ENCODE data around the gene GFOD2. TPM values are rescaled to one million over a fixed set of nuclear protein-coding genes. Genes with fewer than 3 reads are reported as not detected.

The GFOD2 gene
- total and polyA plus RNA-seq, 2 experiments from 2014 or later = 9.8 to 12.4 TPM

DNA sequence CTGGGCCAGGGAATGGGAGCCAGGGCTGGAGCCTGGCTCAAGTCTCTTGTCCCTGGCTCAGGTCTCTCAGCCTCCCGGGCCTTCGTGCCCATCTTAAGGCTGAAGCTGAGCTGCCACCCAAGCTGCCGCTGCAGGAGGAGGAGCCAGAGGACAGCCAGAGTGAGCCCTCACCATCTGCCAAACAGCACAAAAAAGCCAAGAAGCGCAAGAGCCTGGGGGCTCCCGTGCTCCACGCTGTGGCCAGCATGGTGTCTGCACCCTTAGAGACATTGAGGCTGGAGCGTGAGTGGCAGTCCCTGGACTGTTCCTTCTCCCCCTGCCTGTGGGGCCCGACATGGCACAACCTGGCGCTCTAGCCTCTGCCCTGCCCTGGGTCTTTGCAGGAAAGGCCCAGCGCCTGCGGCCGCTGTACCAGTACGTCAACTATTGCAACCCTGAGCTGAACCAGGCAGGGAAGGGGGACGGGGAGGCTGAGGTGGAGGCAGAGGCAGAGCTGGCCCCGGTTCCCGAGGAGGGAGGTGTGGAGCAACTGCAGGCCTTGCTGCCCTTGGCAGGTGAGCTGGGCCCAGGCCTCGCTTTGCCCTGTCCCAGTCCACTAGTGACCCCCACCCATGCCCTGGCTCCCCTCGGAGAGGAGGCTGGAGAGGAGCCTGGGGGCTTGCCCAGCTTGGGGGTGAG is 51.2 kb downstream of the GFOD2 start:
- H3K27ac ChIP-seq = peak overlapping the region; percentile 64
- H4K20me1 ChIP-seq (ENCODE audit: insufficient read depth, poor library complexity, severe bottlenecking) = no peaks in the 10 kb centered on the region
- no peaks in the 10 kb centered on the region for H3K9me2 ChIP-seq (replicated peaks; ENCODE audit: insufficient read depth)
- peak; percentile 93 for DNase-seq (ENCODE audit: low spot score)
- H2AFZ ChIP-seq = no peak overlapping the region
- peaks cover 14% of the 10 kb centered on the region for H3K4me1 ChIP-seq (ENCODE audit: insufficient read depth)
- H3K27me3 ChIP-seq = no peaks in the 10 kb centered on the region
- peak overlapping the region; percentile 94 for H3K4me2 ChIP-seq
- H3K9me3 ChIP-seq (ENCODE audit: low read depth) = no peaks in the 10 kb centered on the region
- H3K36me3 ChIP-seq (replicated peaks; ENCODE audit: insufficient read depth, low read depth) = no peaks in the 10 kb centered on the region
- H3K4me3 ChIP-seq = no peak overlapping the region
- TF ChIP-seq EZH2phosphoT487 (IDR thresholded peaks at IDR 0.05; ENCODE audit: low read depth, severe bottlenecking, unreplicated experiment) = no peak
- TF ChIP-seq EZH2 (IDR thresholded peaks at IDR 0.05; ENCODE audit: borderline replicate concordance) = no peak
- TF ChIP-seq, protein P1, sequence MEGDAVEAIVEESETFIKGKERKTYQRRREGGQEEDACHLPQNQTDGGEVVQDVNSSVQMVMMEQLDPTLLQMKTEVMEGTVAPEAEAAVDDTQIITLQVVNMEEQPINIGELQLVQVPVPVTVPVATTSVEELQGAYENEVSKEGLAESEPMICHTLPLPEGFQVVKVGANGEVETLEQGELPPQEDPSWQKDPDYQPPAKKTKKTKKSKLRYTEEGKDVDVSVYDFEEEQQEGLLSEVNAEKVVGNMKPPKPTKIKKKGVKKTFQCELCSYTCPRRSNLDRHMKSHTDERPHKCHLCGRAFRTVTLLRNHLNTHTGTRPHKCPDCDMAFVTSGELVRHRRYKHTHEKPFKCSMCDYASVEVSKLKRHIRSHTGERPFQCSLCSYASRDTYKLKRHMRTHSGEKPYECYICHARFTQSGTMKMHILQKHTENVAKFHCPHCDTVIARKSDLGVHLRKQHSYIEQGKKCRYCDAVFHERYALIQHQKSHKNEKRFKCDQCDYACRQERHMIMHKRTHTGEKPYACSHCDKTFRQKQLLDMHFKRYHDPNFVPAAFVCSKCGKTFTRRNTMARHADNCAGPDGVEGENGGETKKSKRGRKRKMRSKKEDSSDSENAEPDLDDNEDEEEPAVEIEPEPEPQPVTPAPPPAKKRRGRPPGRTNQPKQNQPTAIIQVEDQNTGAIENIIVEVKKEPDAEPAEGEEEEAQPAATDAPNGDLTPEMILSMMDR (IDR thresholded peaks at IDR 0.05; ENCODE audit: poor library complexity) = peak; percentile 74
- WGBS (ENCODE audit: low lambda C conversion rate, missing lambda C conversion rate) = 36% methylated on average over 18 of the region's 18 CpGs
- H3K79me2 ChIP-seq = no peaks in the 10 kb centered on the region

DNA sequence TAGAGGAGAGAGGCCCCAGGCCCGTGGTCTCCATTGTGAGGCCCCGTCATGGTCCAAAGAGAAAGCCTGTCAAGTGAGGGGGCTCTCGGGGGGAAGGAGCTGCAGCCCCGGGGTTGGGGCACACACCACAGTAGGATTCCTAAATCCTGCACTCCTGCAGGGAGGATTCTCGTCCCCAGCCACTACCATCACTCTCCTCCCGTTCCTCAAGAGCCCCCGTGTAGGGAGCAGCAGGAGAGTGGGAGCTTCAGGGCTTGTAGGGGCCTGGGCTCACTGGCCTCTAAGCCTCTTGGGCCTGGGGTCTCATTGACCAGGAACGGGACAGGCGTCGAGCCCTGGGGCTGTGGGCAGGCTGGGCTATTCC is 51.7 kb downstream of the GFOD2 start:
- no peak for DNase-seq (ENCODE audit: low spot score)
- Histone ChIP-seq H3K9me3 (ENCODE audit: low read depth) (no peaks in the 10 kb centered on the region), H2AFZ (no peak overlapping the region), H3K27me3 (no peaks in the 10 kb centered on the region), H3K4me1 (ENCODE audit: insufficient read depth) (peaks cover 14% of the 10 kb centered on the region), H3K9me2 (replicated peaks; ENCODE audit: insufficient read depth) (no peaks in the 10 kb centered on the region), H3K4me3 (no peak overlapping the region), H4K20me1 (ENCODE audit: insufficient read depth, poor library complexity, severe bottlenecking) (no peaks in the 10 kb centered on the region), H3K27ac (peak overlapping the region; percentile 64), H3K4me2 (peak overlapping the region; percentile 94), H3K79me2 (no peaks in the 10 kb centered on the region), H3K36me3 (replicated peaks; ENCODE audit: insufficient read depth, low read depth) (no peaks in the 10 kb centered on the region)
- WGBS (ENCODE audit: low lambda C conversion rate, missing lambda C conversion rate) = 72% methylated on average over 8 of the region's 10 CpGs
- TF ChIP-seq EZH2phosphoT487 (IDR thresholded peaks at IDR 0.05; ENCODE audit: low read depth, severe bottlenecking, unreplicated experiment) (no peak), EZH2 (IDR thresholded peaks at IDR 0.05; ENCODE audit: borderline replicate concordance) (no peak)
- TF ChIP-seq, protein P1 (IDR thresholded peaks at IDR 0.05; ENCODE audit: poor library complexity) = no peak

DNA sequence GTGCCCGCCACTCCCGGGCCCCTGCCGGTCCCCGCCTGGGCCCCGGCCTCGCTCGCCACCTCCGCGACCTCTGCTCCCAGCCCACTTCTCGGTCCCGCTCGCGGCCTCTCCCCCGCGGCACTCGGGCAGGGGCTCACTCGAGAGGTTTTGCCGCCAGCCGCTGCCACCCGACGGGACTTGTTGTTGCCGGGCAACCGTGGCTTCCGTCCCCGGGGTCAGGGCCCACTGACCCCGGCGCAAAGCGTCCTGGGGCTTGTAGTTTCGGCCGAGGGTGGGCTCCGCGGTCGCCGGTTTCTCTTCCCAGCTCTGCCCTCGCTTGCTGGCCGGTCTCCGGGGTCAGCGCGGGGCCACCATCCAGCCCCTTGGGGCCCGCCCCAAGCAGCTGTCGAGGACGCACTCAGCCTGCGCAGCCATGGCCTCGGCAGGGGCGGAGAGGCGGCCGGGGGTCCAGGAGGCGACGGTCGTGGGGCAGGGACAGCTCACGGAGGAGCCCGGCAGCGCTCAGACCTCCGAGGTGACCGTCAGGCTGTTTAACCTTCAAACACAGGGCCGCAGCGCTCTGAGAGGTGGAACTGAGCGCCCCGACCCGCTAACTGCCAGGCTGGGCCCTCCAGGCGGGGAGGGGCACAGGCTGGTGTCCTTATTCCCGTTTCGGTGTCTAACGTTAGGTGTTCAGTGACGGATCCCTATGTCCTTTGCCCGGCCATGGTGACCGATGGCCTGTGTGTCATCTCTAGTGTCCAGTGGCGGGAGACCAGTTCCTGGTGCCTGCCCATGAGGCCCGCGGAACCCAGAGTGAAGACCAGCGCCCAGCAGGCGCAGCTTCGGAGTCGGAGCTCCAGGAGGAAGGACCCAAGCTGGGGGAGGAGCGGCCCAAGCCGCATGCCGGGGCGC is 52.3 kb downstream of the GFOD2 start, which contains the start of the genes C16orf86 and ENKD1:
TSS of gene C16orf86 (plus strand) at position 256 of the 894 bp plus-strand sequence. CDS start at position 413, 157 bp downstream.
TSS of gene ENKD1 (minus strand) at position 192 of the 894 bp plus-strand sequence. CDS start 308 bp downstream, outside the sequence.
- H3K4me2 ChIP-seq = peak within 1 kb of the TSS; percentile 94
- no peaks in the 10 kb centered on the region for H3K9me3 ChIP-seq (ENCODE audit: low read depth)
- H3K79me2 ChIP-seq = no peaks in the 10 kb centered on the region
- H4K20me1 ChIP-seq (ENCODE audit: insufficient read depth, poor library complexity, severe bottlenecking) = no peaks in the 10 kb centered on the region
- TF ChIP-seq, protein P1 (IDR thresholded peaks at IDR 0.05; ENCODE audit: poor library complexity) = no peak
- no peak for TF ChIP-seq EZH2 (IDR thresholded peaks at IDR 0.05; ENCODE audit: borderline replicate concordance)
- H3K27me3 ChIP-seq = no peaks in the 10 kb centered on the region
- peak; percentile 85 for DNase-seq (ENCODE audit: low spot score)
- H3K4me3 ChIP-seq = peak within 1 kb of the TSS; percentile 96
- no peaks in the 10 kb centered on the region for H3K9me2 ChIP-seq (replicated peaks; ENCODE audit: insufficient read depth)
- peak within 1 kb of the TSS; percentile 98 for H2AFZ ChIP-seq
- H3K27ac ChIP-seq = peak within 1 kb of the TSS; percentile 64
- WGBS (ENCODE audit: low lambda C conversion rate, missing lambda C conversion rate) = 28% methylated on average over 46 of the region's 78 CpGs
- no peaks in the 10 kb centered on the region for H3K36me3 ChIP-seq (replicated peaks; ENCODE audit: insufficient read depth, low read depth)
- peaks cover 14% of the 10 kb centered on the region for H3K4me1 ChIP-seq (ENCODE audit: insufficient read depth)

Measured in hepatocyte (in vitro differentiated cells).